NB4 (cell line): ENCODE results near the gene VPS39.

Experiments used
- MYC ChIP-seq: IDR thresholded peaks from 2 replicates; pipeline ENCODE4 v1.6.1; 2011; ENCODE audit warnings: low read depth, low read length
- POLR2A ChIP-seq: IDR thresholded peaks from 2 replicates; pipeline ENCODE4 v1.6.1; 2011; ENCODE audit warnings: mild to moderate bottlenecking; ENCODE audit not compliant: insufficient read length; ENCODE audit errors: extremely low read depth
- TF ChIP-seq, protein P1 (sequence below): IDR thresholded peaks from one replicate; pipeline ENCODE4 v1.5.1; 2012; ENCODE audit warnings: low read depth, low read length
- TF ChIP-seq, protein P2 (sequence below): IDR thresholded peaks from 2 replicates; pipeline ENCODE4 v1.6.1; 2011; ENCODE audit warnings: low read depth, low read length

DNA sequence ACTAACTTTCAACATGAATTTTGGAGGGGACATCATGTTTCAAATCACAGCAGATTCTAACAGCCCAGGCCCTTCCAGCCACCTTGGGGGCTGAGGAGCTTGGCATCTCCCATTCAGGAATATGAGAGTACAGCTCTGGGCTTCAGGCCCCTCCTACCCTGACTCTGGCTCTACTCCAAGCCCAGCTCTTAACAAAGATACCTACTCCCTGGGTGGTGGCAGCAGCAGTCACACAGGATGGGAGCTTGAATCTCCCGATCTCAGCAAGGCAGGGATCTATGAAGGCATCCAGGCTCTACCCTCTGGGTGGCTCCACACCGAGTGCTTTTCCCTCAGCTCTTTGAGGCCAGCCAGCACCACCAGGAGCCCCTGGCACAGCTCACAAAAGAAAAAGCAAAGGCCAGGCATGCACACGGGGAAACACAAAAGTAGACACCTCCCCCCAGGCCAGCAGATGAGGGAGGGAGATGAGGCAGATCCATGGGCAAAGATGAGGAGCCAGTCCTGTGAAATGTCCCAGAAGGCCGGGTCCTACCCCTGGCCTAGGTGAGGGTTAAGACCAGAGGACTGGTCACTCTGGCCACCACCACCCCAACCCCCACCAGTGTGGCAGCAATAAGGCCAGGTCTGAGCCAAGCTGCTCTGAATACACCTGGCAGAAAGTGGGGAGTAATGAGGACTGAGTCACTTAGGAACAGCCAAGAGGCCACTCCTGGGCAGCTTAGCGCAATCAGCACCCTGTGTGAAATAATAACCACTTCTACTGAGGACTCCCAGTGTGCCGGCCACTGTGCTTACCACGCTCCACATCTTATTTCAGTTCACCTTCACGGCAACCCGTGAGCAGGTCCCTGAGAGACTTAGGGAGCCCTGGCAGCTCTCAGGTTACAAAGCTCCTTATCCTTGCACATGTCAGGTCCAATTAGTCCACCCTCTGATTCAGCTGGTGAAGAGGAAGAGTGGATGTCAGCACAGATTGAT lies 76.0 kb downstream of the VPS39 start:
- TF ChIP-seq, protein P1, sequence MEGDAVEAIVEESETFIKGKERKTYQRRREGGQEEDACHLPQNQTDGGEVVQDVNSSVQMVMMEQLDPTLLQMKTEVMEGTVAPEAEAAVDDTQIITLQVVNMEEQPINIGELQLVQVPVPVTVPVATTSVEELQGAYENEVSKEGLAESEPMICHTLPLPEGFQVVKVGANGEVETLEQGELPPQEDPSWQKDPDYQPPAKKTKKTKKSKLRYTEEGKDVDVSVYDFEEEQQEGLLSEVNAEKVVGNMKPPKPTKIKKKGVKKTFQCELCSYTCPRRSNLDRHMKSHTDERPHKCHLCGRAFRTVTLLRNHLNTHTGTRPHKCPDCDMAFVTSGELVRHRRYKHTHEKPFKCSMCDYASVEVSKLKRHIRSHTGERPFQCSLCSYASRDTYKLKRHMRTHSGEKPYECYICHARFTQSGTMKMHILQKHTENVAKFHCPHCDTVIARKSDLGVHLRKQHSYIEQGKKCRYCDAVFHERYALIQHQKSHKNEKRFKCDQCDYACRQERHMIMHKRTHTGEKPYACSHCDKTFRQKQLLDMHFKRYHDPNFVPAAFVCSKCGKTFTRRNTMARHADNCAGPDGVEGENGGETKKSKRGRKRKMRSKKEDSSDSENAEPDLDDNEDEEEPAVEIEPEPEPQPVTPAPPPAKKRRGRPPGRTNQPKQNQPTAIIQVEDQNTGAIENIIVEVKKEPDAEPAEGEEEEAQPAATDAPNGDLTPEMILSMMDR, result no peak
- no peak for TF ChIP-seq POLR2A
- TF ChIP-seq, protein P2, sequence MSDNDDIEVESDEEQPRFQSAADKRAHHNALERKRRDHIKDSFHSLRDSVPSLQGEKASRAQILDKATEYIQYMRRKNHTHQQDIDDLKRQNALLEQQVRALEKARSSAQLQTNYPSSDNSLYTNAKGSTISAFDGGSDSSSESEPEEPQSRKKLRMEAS, result no peak
- no peak for TF ChIP-seq MYC
